GM12892 (cell line): ENCODE results near the gene DENND1C.

Experiments
- DNase-seq: peaks from one replicate; pipeline ENCODE4 v3.0.0; 2011; ENCODE audit not compliant: insufficient read length
- FAIRE-seq: peaks from 2 replicates; lab custom pipeline; 2011; peaks lifted over from hg19 to GRCh38; lab: Jason Lieb, UNC
- POLR2A ChIP-seq: IDR thresholded peaks from 2 replicates; pipeline ENCODE4 v1.6.1; 2011; ENCODE audit warnings: low read depth, low read length, control low read depth
- POLR2AphosphoS5 ChIP-seq: IDR thresholded peaks from 2 replicates; pipeline ENCODE4 v1.6.1; 2011; ENCODE audit warnings: low read depth, low read length, control low read depth
- TAF1 ChIP-seq: IDR thresholded peaks from 2 replicates; pipeline ENCODE4 v1.6.1; 2011; ENCODE audit warnings: low read depth, mild to moderate bottlenecking, control low read depth, low read length, borderline replicate concordance

DENND1C gene

GRCh38 chr19:6490134-6490533 lies 8.5 kb upstream of the DENND1C start:
- FAIRE-seq (no peak), DNase-seq (no peak)
- TF ChIP-seq POLR2A (no peak), POLR2AphosphoS5 (no peak), TAF1 (no peak)

- TF ChIP-seq POLR2A: peak; percentile 68
- TF ChIP-seq TAF1: peak; percentile 69; the same call in 1 of the 2 replicates
- peak; percentile 68; the same call in 1 of the 2 replicates for TF ChIP-seq POLR2AphosphoS5
- no peak for DNase-seq
- peak; percentile 97 for FAIRE-seq
These were observed 7.9 kb upstream of the DENND1C start for GRCh38 chr19:6489278-6490061.

- TF ChIP-seq TAF1: no peak
- TF ChIP-seq POLR2AphosphoS5: no peak
- TF ChIP-seq POLR2A: no peak
- FAIRE-seq (no peak), DNase-seq (no peak)
These were observed 3.2 kb upstream of the DENND1C start for GRCh38 chr19:6484831-6485230.

GRCh38 chr19:6484230-6484629 lies 2.6 kb upstream of the DENND1C start:
- FAIRE-seq: no peak

GRCh38 chr19:6483235-6483634 lies 1.6 kb upstream of the DENND1C start:
- TF ChIP-seq POLR2A (no peak), TAF1 (no peak), POLR2AphosphoS5 (no peak)
- DNase-seq: no peak
- no peak for FAIRE-seq

More at GRCh38 chr19:6484230-6484629, 2.6 kb upstream of the DENND1C start:
- TF ChIP-seq POLR2A (no peak), POLR2AphosphoS5 (no peak), TAF1 (no peak)
- no peak for DNase-seq

GRCh38 chr19:6482343-6482686 lies 728 bp upstream of the DENND1C start:
- TF ChIP-seq POLR2A: no peak
- TF ChIP-seq TAF1: no peak
- no peak for TF ChIP-seq POLR2AphosphoS5
- no peak for DNase-seq
- FAIRE-seq: no peak

- FAIRE-seq (no peak), DNase-seq (no peak)
- no peak for TF ChIP-seq POLR2A
- no peak for TF ChIP-seq TAF1
- no peak; the same call in 1 of the 2 replicates for TF ChIP-seq POLR2AphosphoS5
These were observed 655 bp downstream of the DENND1C start for GRCh38 chr19:6480848-6481415.

- no peak for DNase-seq
- TF ChIP-seq POLR2A (no peak), POLR2AphosphoS5 (0 out of 2 replicates have a peak, but pooled peaks have one; percentile 28), TAF1 (no peak)
- FAIRE-seq: no peak
These were observed 1.7 kb downstream of the DENND1C start for GRCh38 chr19:6479836-6480398.

GRCh38 chr19:6478815-6479214 lies 2.8 kb downstream of the DENND1C start:
- TF ChIP-seq POLR2A: no peak
- TF ChIP-seq TAF1: no peak
- no peak for TF ChIP-seq POLR2AphosphoS5
- DNase-seq: no peak
- FAIRE-seq: no peak

GRCh38 chr19:6476896-6477431 lies 4.6 kb downstream of the DENND1C start:
- no peak for FAIRE-seq
- DNase-seq: no peak
- TF ChIP-seq POLR2AphosphoS5 (no peak), TAF1 (no peak), POLR2A (no peak)

- peak; percentile 70 for FAIRE-seq
- TF ChIP-seq POLR2A (no peak), POLR2AphosphoS5 (no peak), TAF1 (no peak)
- DNase-seq: no peak
These were observed 5.3 kb downstream of the DENND1C start for GRCh38 chr19:6476155-6476895.
